GM18907 (cell line): ENCODE data around the gene S100A1.
"Not testable (repeated sequence)": the region's sequence is repeated elsewhere in the genome, so short reads cannot be mapped to it uniquely, and the experiment has no call there.

ENCODE experiments used
- ATAC-seq: cut with Tn5 transposase; IDR thresholded peaks from one replicate; pipeline ENCODE4 v1.9.1; 2021; ENCODE audit warnings: mild to moderate bottlenecking, moderate library complexity; ENCODE audit not compliant: unreplicated experiment

The S100A1 gene

DNA sequence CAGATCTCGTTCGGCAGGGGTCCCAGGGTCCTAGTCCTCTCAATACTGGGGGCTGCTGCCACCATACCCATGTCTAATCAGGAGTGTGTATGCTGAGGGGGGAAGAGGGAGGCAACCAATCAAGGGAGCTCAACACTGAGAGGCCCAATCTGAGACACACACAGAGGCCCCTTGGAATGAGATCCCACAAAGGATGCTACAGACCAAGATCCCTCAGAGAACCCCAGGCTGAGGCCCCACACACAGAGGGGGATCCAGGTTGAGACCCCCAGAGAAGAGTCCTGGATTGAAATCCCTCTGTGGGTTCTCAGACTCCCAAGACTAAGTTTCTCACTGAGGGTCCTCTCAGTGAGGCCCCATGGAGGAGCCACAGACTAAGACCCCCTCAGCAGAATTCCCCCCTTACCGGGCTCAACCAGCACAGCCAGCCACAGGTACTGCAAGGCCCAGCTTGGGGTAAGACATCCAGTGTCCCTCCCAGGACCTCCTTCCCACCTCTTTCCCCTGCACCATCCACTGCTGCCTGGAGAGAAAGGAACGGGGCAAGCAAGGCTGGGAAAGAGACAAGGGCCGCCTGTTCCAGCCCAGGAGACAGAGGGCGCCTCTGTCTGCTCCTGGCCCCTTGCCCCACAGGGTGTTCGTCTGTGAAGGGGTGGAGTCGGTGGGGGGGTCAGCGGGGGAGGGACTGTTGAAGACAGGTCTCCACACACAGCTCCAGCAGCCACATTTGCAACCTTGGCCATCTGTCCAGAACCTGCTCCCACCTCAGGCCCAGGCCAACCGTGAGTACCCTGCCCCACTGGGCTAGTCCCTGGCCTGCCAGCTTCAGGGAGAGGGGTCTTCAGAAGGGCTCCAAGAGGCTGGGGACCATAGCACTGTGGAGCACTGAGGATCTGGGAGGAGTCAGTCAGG, at the start of gene S100A1:
TSS of gene S100A1 (plus strand) at position 720 of the 912 bp plus-strand sequence. CDS start 2,088 bp downstream, outside the sequence.
- ATAC-seq: no peak

DNA sequence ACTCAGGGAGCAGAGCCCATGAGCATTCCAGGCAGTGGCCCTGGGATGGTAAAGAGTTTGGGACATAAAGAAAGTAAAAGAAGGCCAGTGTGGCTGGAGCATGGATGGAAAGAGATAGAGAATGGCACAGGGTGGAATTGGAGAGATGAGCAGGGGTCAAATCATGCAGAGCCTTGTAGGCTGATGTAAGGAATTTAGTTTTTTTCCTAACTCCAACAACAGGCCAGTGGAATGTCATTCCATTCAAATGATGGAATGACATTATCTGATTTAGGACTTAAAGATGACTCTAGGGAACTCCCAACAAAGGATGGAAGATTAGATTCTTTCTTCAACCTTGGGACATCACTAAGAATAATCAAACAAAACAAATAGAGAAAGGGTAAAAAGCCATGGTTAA, 49.7 kb upstream of the S100A1 start:
- no peak for ATAC-seq

DNA sequence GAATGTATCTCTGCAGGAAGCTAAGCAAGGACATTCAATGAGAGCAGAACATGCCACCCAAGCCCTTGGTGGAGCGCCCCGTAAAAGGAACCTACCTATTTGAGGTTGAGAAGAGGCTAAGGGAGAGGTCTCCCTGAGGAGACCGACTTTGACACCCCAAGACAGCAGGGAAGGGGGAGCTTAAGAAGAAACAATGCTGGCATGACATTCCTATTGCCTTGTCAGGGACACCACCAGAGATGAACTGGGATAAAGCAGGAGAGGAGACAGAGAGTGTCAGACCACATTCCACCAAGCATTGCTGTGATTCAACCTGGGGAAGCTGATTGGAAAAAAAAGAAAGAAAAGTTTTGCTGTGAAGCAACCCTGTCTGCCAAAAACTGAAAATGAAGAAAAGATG, 49.3 kb upstream of the S100A1 start:
- ATAC-seq: no peak

DNA sequence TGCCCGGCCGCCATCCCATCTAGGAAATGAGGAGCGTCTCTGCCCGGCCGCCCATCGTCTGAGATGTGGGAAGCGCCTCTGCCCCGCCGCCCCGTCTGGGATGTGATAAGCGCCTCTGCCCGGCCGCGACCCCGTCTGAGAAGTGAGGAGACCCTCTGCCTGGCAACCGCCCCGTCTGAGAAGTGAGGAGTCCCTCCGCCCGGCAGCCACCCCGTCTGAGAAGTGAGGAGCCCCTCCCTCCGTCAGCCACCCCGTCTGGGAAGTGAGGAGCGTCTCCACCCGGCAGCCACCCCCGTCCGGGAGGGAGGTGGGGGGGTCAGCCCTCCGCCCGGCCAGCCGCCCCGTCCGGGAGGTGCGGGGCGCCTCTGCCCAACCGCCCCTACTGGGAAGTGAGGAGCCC, 45.4 kb upstream of the S100A1 start:
- ATAC-seq: not testable (repeated sequence)

DNA sequence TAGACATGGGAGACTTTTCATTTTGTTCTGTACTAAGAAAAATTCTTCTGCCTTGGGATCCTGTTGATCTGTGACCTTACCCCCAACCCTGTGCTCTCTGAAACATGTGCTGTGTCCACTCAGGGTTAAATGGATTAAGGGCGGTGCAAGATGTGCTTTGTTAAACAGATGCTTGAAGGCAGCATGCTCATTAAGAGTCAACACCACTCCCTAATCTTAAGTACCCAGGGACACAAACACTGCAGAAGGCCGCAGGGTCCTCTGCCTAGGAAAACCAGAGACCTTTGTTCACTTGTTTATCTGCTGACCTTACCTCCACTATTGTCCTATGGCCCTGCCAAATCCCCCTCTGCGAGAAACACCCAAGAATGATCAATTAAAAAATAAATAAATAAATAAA, 44.7 kb upstream of the S100A1 start:
- ATAC-seq: not testable (repeated sequence)

DNA sequence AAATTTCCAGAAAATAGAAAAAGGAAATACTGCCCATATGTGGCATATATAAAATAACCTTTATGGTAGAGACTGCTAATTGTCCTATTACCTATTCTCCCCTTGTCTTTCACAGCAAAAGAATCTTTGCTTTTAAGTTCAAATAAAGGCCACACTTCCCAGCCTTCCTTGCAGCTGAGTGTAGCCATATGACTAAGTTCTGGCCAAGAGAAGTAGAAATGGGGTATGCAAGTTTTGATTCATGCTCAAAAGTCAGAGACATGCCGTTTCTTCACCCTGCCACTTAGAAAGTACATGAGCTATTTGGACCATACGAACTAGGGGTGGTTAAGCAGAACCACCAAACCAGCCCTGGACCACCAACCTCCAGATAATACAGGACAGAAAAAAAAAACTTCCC, 44.3 kb upstream of the S100A1 start:
- ATAC-seq: no peak

DNA sequence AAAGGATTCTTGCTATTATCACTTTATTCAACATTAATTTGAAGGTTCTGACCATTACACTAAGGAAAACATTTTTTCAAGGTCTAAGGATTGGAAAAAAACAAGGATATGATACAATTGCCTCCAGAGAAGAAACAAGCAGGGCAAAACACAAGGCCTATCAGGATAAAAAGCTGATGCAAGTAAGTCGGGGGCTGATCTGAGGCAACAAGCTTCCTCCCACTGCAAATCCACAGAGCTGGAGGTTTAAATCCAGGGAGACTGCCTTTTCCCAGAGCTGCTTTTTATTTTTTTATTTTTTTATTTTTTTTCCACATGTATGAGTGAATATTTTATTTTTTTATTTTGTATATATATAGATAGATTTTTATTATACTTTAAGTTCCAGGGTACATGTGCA, 43.2 kb upstream of the S100A1 start:
- ATAC-seq: no peak

DNA sequence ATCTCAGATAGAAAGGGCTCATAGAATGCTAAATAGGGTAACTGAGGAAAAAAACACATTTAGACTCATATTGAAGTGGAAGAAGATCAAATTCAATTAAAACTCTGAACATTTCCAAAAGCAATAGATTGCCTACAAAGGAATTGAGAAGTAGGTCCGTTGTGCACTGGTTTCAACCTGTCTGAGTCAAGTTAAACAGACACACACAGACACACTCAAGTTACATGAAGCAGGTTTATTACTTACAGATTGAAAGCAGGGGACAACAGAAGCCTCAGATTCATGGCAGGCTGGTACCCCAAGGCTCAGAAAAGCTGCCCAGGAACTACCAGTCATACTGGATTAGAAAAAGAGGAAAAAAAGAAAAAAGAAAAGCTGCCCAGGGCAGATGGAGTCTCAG, 41.9 kb upstream of the S100A1 start:
- no peak for ATAC-seq

DNA sequence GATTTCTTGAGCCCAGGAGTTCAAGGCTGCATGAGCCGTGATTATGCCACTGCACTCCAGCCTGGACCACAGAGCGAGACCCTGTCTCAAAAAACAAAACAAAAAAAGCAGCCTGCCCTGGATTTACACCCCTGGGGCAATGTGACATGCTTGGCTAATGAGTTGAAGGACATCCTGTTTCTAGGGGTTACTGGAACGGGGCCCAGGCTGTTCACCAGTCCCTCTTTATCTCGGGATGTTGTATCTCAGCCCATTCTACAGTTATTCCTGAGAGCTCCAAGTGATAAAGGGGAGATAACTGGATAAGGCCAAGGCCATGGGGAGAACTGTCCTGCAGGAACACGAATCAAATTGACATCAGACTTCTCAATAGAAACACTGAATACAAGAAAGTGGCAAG, 40.9 kb upstream of the S100A1 start:
- ATAC-seq: no peak

DNA sequence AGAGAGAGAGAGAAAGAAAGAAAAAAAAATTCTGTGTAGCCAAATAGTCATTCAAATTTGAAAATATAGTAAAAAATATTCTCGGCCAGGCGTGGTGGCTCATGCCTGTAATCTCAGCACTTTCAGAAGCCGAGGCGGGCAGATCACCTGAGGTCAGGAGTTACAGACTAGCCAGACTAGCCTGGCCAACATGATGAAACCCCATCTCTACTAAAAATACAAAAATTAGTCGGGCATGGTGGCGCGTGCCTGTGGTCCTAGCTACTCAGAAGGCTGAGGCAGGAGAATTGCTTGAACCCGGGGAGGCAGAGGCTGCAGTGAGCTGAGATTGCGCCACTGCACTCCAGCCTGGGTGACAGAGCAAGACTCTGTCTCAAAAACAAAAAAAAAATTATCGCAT, 40.2 kb upstream of the S100A1 start:
- not testable (repeated sequence) for ATAC-seq

DNA sequence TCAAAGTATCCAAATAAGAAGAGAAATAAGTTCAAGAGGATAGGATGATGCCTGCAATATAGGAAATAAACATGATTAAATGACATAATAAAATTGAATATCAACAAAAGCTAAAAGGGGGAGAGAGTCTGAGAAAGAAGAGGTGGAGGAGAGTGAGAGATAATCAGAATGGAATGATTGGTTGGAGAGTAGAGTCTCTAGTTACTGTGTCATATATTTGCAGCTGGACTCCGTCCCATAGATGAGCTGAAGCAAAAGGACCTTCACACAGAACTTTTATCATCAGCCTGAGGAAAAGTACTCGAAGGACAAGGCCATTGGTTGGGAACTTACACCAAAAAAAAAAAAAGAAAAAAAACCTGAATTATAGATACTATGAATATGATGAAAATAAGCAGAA, 39.8 kb upstream of the S100A1 start:
- no peak for ATAC-seq

DNA sequence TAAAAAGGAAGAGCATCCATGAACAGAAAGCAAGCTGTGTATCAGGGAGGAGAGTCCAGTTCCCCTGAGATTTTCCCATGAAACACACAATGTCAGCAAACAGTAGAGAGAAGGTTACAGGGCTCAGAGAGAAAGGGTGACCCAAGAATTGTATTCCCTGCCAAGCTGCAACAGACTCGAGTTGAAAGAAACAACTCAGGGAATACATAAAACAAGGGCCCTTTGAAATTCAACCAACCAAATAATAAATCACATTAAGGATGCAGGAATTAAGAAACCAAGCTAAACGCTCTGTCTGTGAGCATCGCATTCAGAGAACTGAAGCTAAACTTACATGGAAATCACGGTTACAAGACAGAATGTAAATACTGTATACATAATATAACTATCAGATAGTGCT, 35.5 kb upstream of the S100A1 start:
- no peak for ATAC-seq

DNA sequence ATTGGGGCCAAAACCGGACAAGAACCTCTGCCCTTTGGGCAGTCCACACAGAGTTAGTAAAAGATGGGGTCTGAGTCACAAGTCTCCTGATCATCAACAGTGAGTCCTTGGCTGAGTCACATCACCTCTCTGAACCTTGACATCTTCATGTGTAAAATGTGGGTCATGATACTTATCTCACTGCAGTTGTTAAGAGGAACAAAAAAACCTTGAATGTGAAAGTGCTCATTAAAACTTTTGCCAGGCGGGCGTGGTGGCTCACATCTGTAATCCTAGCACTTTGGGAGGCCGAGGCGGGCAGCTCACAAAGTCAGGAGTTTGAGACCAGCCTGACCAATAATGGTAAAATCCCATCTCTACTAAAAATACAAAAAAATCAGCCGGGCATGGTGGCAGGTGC, 31.0 kb upstream of the S100A1 start:
- ATAC-seq: no peak

DNA sequence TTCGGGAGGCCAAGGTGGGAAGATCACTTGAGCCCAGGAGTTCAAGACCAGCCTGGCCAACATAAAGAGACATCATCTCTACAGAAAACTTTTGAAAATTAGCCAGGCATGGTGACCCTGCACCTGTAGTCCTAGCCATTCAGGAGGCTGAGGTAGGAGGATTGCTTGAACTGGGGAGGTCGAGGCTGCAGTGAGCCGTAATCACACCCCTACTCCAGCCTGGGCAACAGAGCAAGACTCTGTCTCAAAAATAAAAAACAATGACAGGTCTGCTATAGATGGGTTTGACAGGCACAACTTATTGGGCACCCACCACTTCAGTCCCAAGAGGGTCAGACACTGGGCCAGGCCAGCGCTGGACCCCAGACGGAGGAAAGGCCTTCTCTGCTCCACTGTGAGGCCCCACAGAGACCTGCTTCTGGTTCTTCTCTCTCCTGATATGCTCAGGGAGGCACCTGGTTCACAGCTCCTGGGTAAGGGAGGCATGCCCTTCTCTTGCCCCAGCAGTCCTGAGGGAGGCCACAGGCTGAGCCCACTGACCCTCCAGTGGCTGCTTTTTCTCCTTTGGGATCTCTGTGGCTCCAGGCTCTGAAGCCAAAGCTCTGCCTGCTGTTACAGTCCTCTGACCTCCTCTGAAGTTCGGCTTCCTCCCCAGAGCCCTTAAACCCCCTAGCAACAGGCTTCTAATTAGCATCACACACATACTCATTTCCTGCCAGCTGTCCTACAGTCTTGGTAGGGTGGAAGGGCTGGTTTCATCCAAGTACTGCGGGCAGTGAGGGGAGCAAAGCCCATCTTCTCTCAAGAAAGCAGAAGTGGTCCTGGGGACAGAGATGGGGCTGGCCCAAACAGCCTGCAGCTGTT, 29.7 kb upstream of the S100A1 start:
- ATAC-seq: peak; percentile 97

DNA sequence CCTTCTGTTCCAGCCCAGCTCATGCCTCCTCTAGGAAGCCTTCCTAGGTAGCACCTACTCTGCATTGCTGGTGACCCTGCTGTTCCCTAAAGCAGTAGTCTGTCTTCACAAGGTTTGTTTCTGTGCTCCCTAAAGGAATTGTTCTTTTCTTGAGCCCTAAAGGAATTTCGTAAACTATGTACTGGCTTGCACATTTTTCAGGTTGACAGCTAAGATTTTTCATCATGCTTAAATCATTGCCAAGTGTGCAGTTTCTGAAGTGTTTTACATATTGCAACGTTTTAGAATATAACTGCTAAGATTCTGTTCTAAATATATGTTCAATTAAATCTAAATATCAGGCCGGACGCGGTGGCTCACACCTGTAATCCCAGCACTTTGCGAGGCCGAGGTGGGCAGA, 28.4 kb upstream of the S100A1 start:
- ATAC-seq: no peak

DNA sequence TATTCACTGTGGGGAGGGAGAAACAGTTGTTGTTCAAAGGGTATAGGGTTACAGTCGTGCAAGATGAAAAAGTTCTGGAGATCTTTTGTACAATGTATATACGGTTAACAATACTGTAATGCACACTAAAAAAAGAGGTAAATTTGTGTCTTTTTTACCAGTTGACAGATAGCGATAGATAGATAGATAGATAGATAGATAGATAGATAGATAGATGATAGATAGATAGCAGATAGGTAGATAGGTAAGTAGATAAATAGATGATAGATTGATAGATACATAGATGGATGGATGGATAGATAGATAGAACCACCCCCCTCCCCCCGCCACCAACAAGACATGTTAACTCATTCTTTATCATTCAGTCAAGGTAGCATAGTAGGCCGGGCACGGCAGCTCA, 25.5 kb upstream of the S100A1 start:
- ATAC-seq: no peak

DNA sequence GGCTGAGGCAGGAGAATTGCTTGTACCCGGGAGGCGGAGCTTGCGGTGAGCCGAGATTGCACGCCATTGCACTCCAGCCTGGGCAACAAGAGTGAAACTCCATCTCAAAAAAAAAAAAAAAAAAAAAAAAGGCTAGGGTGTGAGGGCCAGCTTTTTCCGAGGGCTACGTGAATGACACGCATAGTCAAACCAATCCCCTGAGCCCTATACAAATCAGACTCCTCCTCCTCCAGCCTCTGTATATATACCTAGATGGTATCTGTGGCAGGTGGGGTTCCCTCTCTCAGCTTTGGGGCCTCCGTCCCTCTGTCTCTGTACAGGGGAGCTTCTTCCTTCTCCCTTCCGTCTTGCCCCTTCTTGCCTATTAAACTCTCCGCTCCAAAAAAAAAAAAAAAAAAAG, 22.0 kb upstream of the S100A1 start:
- no peak for ATAC-seq

DNA sequence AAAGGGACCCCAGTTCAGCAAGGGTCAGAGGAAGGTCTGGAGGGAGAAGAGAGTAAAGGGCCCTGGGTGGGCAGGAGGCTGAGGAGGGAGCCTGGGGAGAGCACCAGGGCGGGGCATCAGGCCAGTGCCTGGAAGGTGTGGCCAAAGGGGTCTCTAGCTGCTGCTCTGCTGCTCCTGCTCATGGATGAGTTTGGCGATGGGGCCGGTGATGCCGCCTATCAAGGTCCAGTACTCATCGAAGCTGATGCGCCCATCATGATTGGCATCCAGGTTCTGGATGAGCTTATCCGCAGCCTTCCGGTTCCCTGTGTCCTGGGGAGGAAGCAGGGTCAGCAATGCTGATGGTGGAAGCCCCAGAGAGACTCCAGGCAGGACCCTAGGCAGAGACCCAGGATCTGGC, 20.9 kb upstream of the S100A1 start:
- ATAC-seq: no peak

DNA sequence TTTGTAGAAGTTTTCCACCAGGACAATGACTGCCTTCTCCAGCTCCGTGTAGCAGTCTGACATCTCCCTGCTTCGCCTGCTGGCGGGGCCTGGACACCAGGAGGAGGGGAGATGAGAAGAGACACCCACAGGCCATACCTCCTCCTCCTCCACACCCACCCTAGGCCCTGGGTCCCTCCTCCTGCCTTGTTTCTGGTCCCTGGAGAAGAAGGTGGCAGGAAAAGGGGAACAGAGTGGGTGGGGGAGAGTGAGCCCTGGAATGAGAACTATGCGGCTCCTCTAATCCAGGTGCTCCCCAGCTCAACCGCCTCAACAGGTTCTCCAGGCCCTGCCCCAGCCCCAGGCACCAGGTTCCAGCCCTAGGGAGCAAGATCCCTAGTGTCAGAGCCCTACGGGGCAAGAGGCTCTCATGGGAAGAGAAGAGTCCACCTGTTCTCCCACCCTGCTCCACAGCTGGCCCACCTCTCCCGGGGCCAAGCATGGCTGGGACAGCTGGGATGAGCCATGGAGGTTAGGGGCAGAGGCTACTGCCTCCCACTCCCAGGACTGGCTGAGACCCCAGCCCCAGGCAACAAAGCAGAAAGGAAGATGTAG, 20.0 kb upstream of the S100A1 start:
- ATAC-seq: no peak

DNA sequence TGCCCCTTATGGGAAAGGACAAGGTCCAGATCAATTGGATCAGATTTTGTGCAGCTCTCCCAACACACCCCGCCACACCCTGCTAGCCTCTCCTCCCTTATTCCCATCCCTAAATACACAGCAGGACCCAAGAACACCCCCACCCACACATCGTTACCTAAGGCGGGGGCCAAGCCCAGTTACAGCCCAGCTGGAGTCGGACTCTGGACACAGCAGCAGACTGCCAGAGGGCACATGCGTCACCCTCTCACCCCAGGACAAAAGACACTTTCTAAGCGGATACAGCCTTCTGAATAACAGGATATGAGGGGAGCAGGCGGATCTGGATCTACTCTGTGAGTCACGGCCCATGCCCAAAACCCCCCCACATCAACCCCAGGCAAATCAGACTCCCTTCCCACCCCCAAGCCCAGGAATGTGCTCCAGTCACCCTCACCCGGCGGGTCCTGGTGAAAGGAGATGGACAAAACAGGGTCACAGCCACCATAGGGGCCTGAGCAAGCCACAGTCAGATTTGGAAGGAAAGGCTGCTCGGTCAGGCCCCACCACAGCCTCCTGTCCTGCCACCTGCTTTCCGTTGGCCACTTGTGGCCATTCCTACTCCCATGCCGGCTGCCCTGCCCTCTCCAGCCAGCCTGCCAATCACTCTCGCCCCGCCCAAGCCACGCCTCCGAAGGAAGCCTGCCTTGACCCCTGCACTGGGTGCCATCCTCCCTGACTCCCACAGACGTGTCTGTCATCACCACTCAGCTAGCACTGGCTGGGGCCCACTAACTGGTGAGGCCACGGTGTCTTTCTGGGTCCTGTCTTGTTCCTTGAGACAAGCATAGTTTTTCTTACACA, 19.3 kb upstream of the S100A1 start:
- ATAC-seq: no peak

DNA sequence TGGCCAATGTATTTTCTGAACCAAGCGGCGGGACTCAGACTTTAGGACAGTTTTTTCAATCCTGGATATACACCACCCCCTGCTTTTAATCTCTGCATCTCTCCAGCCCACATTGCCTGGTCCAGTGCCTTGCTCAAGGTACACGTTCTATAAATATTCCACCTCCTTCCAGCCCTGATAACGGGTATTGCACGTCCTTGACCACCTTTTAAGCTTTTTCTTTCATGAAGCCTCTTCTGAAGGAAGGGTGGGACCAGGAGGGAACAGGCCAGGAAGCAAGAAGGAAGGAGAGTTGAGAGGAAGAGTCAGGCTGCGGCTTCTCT, 18.7 kb upstream of the S100A1 start:
- ATAC-seq: no peak
